B cell (primary cell): Measurements from ENCODE around the gene PFKM.

Experiments
- EZH2 ChIP-seq: IDR thresholded peaks from 2 replicates; pipeline ENCODE4 v1.6.1; 2012; ENCODE audit warnings: borderline replicate concordance, low read depth, mild to moderate bottlenecking, moderate library complexity, low read length; ENCODE audit not compliant: insufficient read depth, poor library complexity, severe bottlenecking
- TF ChIP-seq, protein P1 (sequence below): fragments of 200-600 bp; IDR thresholded peaks from one replicate; pipeline ENCODE4 v1.8.0; 2022; ENCODE audit warnings: antibody characterized with exemption, mild to moderate bottlenecking

DNA sequence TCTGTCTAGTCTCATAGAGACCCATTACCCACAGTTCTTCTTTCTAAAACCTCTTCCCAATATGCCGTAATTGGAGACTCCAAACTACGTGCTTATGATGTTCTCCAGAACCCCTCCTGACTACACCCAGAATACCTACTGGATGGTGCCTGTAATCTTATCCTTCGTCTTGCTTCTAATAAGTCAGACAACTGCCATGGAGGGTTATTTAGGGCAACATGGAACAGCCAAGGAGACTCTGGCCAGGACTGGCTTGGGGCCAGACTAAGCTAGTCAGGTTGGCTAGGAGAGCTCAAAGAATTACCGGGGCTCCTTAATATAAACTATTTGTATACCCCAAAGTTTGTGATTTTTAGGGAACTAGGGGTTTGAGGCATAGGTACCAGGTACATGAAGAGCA lies 6.8 kb downstream of the PFKM start:
- TF ChIP-seq, protein P1, sequence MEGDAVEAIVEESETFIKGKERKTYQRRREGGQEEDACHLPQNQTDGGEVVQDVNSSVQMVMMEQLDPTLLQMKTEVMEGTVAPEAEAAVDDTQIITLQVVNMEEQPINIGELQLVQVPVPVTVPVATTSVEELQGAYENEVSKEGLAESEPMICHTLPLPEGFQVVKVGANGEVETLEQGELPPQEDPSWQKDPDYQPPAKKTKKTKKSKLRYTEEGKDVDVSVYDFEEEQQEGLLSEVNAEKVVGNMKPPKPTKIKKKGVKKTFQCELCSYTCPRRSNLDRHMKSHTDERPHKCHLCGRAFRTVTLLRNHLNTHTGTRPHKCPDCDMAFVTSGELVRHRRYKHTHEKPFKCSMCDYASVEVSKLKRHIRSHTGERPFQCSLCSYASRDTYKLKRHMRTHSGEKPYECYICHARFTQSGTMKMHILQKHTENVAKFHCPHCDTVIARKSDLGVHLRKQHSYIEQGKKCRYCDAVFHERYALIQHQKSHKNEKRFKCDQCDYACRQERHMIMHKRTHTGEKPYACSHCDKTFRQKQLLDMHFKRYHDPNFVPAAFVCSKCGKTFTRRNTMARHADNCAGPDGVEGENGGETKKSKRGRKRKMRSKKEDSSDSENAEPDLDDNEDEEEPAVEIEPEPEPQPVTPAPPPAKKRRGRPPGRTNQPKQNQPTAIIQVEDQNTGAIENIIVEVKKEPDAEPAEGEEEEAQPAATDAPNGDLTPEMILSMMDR, result no peak
- TF ChIP-seq EZH2, result no peak
